Measurements from ENCODE around the gene CBX7.

The CBX7 gene

GRCh38 chr22:39092111-39092862 lies 60.2 kb downstream of the CBX7 start:
- Histone ChIP-seq H2BK15ac (ENCODE audit: low read depth, poor library complexity, severe bottlenecking) (no peak overlapping the region), H3K79me1 (replicated peaks; ENCODE audit: low read length, poor library complexity, severe bottlenecking) (no peaks in the 10 kb centered on the region), H2AK5ac (ENCODE audit: low read length, severe bottlenecking) (no peak overlapping the region), H3K4me2 (ENCODE audit: low read length, poor library complexity, severe bottlenecking) (no peak overlapping the region), H3K36me3 (ENCODE audit: control insufficient read depth in 1 of 2, insufficient read depth in 2 of 2, low read depth in 1 of 2, low read length in 2 of 2) (no peaks in the 10 kb centered on the region), H3K23ac (ENCODE audit: low read length in 2 of 2) (no peak overlapping the region), H3K27me3 (ENCODE audit: control insufficient read depth in 1 of 2, insufficient read depth in 1 of 2, low read length in 2 of 2) (peaks cover 19 to 59% of the 10 kb centered on the region in 2 experiments), H3K9ac (ENCODE audit: low read length) (no peak overlapping the region), H4K91ac (ENCODE audit: low read length) (no peak overlapping the region), H3K14ac (ENCODE audit: low read length in 2 of 2) (no peak overlapping the region), H3K27ac (ENCODE audit: low read length, poor library complexity, severe bottlenecking) (no peak overlapping the region), H2BK12ac (ENCODE audit: low read length in 2 of 2) (no peak overlapping the region), H3K9me3 (ENCODE audit: control insufficient read depth, low read length) (no peaks in the 10 kb centered on the region), H2BK120ac (ENCODE audit: low read depth, low read length) (no peak overlapping the region), H4K8ac (ENCODE audit: low read length) (no peak overlapping the region), H2BK5ac (ENCODE audit: low read depth, low read length, poor library complexity, severe bottlenecking) (no peak overlapping the region), H3K18ac (ENCODE audit: low read depth in 1 of 2, low read length in 2 of 2) (no peak overlapping the region), H2AFZ (ENCODE audit: low read depth, low read length) (no peak overlapping the region), H3K4me3 (ENCODE audit: insufficient read depth in 1 of 2, low read depth in 1 of 2, low read length in 2 of 2) (no peak overlapping the region), H3K4ac (ENCODE audit: low read depth in 1 of 2, low read length in 2 of 2) (no peak overlapping the region), H3K4me1 (ENCODE audit: control insufficient read depth, insufficient read depth, low read depth, low read length) (peaks cover 5% of the 10 kb centered on the region)
- no peak for DNase-seq
- WGBS, result 83% methylated on average over 8 of the region's 8 CpGs

DNA sequence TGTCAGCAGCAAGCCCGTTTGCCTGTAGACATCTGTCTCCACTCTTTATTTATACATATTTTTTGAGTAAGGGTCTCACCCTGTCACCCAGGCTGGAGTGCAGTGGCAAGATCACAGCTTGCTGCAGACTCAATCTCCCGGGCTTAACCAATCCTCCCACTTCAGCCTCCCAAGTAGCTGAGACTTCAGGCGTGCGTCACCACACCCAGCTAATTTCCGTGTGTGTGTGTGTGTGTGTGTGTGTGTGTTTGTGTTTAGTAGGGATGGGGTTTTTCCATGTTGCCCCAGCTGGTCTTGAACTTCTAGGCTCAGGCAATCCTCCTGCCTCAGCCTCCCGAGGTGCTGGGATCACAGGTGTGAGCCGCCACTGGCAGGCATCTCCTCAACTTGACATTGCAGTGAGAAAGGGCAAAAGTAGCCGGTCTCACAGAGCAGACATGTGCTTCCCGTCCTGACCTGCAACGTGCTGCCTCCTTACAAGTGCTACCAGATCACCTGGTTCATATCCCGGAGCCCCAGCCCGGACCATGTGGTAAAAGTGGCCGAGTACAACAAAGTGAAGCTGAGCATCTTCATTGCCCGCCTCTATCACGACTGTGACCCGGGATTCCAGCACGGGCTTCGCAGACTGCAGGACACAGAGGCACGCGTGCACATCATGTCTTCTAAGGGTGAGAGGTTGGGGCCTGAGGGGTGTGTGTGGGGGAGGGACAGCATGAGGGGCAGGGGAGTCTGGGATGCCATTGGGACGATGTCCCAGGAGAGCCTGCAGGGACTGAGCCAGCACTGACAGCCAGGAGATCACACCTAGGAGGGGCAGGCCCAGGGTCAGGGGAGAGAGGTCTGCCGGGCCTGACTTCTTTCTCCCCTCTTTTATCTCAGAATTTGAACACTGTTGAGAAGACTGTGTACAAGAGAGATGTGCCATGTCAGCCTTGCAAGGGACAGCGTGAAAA lies 61.1 kb downstream of the CBX7 start:
- Histone ChIP-seq H3K14ac (ENCODE audit: low read length in 2 of 2) (no peak overlapping the region), H2BK5ac (ENCODE audit: low read depth, low read length, poor library complexity, severe bottlenecking) (no peak overlapping the region), H3K27ac (ENCODE audit: low read length, poor library complexity, severe bottlenecking) (no peak overlapping the region), H4K91ac (ENCODE audit: low read length) (no peak overlapping the region), H3K36me3 (ENCODE audit: control insufficient read depth in 1 of 2, insufficient read depth in 2 of 2, low read depth in 1 of 2, low read length in 2 of 2) (no peaks in the 10 kb centered on the region), H3K4me2 (ENCODE audit: low read length, poor library complexity, severe bottlenecking) (no peak overlapping the region), H3K18ac (ENCODE audit: low read depth in 1 of 2, low read length in 2 of 2) (no peak overlapping the region), H3K4me1 (ENCODE audit: control insufficient read depth, insufficient read depth, low read depth, low read length) (no peaks in the 10 kb centered on the region), H3K4me3 (ENCODE audit: insufficient read depth in 1 of 2, low read depth in 1 of 2, low read length in 2 of 2) (no peak overlapping the region), H2BK15ac (ENCODE audit: low read depth, poor library complexity, severe bottlenecking) (no peak overlapping the region), H2AFZ (ENCODE audit: low read depth, low read length) (no peak overlapping the region), H2BK12ac (ENCODE audit: low read length in 2 of 2) (no peak overlapping the region), H4K8ac (ENCODE audit: low read length) (no peak overlapping the region), H3K9ac (ENCODE audit: low read length) (no peak overlapping the region), H3K9me3 (ENCODE audit: control insufficient read depth, low read length) (no peaks in the 10 kb centered on the region), H3K4ac (ENCODE audit: low read depth in 1 of 2, low read length in 2 of 2) (no peak overlapping the region), H2AK5ac (ENCODE audit: low read length, severe bottlenecking) (no peak overlapping the region), H2BK120ac (ENCODE audit: low read depth, low read length) (no peak overlapping the region), H3K79me1 (replicated peaks; ENCODE audit: low read length, poor library complexity, severe bottlenecking) (no peaks in the 10 kb centered on the region), H3K23ac (ENCODE audit: low read length in 2 of 2) (no peak overlapping the region), H3K27me3 (ENCODE audit: control insufficient read depth in 1 of 2, insufficient read depth in 1 of 2, low read length in 2 of 2) (peaks cover 19 to 59% of the 10 kb centered on the region in 2 experiments)
- WGBS, result 85% methylated on average over 23 of the region's 23 CpGs
- DNase-seq, result no peak

- Histone ChIP-seq H3K9me3 (ENCODE audit: control insufficient read depth, low read length) (no peaks in the 10 kb centered on the region), H2BK15ac (ENCODE audit: low read depth, poor library complexity, severe bottlenecking) (no peak overlapping the region), H3K18ac (ENCODE audit: low read depth in 1 of 2, low read length in 2 of 2) (no peak overlapping the region), H3K4me3 (ENCODE audit: insufficient read depth in 1 of 2, low read depth in 1 of 2, low read length in 2 of 2) (no peak overlapping the region), H3K4me2 (ENCODE audit: low read length, poor library complexity, severe bottlenecking) (no peak overlapping the region), H2AK5ac (ENCODE audit: low read length, severe bottlenecking) (no peak overlapping the region), H3K9ac (ENCODE audit: low read length) (no peak overlapping the region), H2AFZ (ENCODE audit: low read depth, low read length) (no peak overlapping the region), H4K8ac (ENCODE audit: low read length) (no peak overlapping the region), H3K23ac (ENCODE audit: low read length in 2 of 2) (no peak overlapping the region), H3K36me3 (ENCODE audit: control insufficient read depth in 1 of 2, insufficient read depth in 2 of 2, low read depth in 1 of 2, low read length in 2 of 2) (no peaks in the 10 kb centered on the region), H4K91ac (ENCODE audit: low read length) (no peak overlapping the region), H3K27me3 (ENCODE audit: control insufficient read depth in 1 of 2, insufficient read depth in 1 of 2, low read length in 2 of 2) (peaks cover 19 to 59% of the 10 kb centered on the region in 2 experiments), H2BK12ac (ENCODE audit: low read length in 2 of 2) (no peak overlapping the region), H3K27ac (ENCODE audit: low read length, poor library complexity, severe bottlenecking) (no peak overlapping the region), H3K14ac (ENCODE audit: low read length in 2 of 2) (peak overlapping the region in 1 of 2 experiments; percentile 36), H2BK120ac (ENCODE audit: low read depth, low read length) (no peak overlapping the region), H3K79me1 (replicated peaks; ENCODE audit: low read length, poor library complexity, severe bottlenecking) (no peaks in the 10 kb centered on the region), H2BK5ac (ENCODE audit: low read depth, low read length, poor library complexity, severe bottlenecking) (no peak overlapping the region), H3K4me1 (ENCODE audit: control insufficient read depth, insufficient read depth, low read depth, low read length) (no peaks in the 10 kb centered on the region), H3K4ac (ENCODE audit: low read depth in 1 of 2, low read length in 2 of 2) (no peak overlapping the region)
- DNase-seq, result no peak
- 81% methylated on average over 15 of the region's 15 CpGs for WGBS
Measured at GRCh38 chr22:39090426-39091064, 61.9 kb downstream of the CBX7 start.

- H3K23ac ChIP-seq (ENCODE audit: low read length in 2 of 2), result no peak overlapping the region
- DNase-seq, result no peak
- no peaks in the 10 kb centered on the region for H3K36me3 ChIP-seq (ENCODE audit: control insufficient read depth in 1 of 2, insufficient read depth in 2 of 2, low read depth in 1 of 2, low read length in 2 of 2)
- H2BK5ac ChIP-seq (ENCODE audit: low read depth, low read length, poor library complexity, severe bottlenecking), result no peak overlapping the region
- H3K4me2 ChIP-seq (ENCODE audit: low read length, poor library complexity, severe bottlenecking), result no peak overlapping the region
- no peak overlapping the region for H3K27ac ChIP-seq (ENCODE audit: low read length, poor library complexity, severe bottlenecking)
- H3K4me3 ChIP-seq (ENCODE audit: insufficient read depth in 1 of 2, low read depth in 1 of 2, low read length in 2 of 2), result no peak overlapping the region
- H3K4ac ChIP-seq (ENCODE audit: low read depth in 1 of 2, low read length in 2 of 2), result peak overlapping the region in 1 of 2 experiments; percentile 6
- no peak overlapping the region for H2BK15ac ChIP-seq (ENCODE audit: low read depth, poor library complexity, severe bottlenecking)
- H4K8ac ChIP-seq (ENCODE audit: low read length), result no peak overlapping the region
- no peak overlapping the region for H2BK12ac ChIP-seq (ENCODE audit: low read length in 2 of 2)
- no peak overlapping the region for H3K14ac ChIP-seq (ENCODE audit: low read length in 2 of 2)
- no peak overlapping the region for H2BK120ac ChIP-seq (ENCODE audit: low read depth, low read length)
- H3K27me3 ChIP-seq (ENCODE audit: control insufficient read depth in 1 of 2, insufficient read depth in 1 of 2, low read length in 2 of 2), result peaks cover 19 to 55% of the 10 kb centered on the region in 2 experiments
- WGBS, result 83% methylated on average over 6 of the region's 6 CpGs
- no peak overlapping the region for H4K91ac ChIP-seq (ENCODE audit: low read length)
- no peak overlapping the region for H2AFZ ChIP-seq (ENCODE audit: low read depth, low read length)
- no peak overlapping the region for H3K18ac ChIP-seq (ENCODE audit: low read depth in 1 of 2, low read length in 2 of 2)
- H3K9me3 ChIP-seq (ENCODE audit: control insufficient read depth, low read length), result no peaks in the 10 kb centered on the region
- H3K4me1 ChIP-seq (ENCODE audit: control insufficient read depth, insufficient read depth, low read depth, low read length), result no peaks in the 10 kb centered on the region
- no peak overlapping the region for H3K9ac ChIP-seq (ENCODE audit: low read length)
- H3K79me1 ChIP-seq (replicated peaks; ENCODE audit: low read length, poor library complexity, severe bottlenecking), result no peaks in the 10 kb centered on the region
- H2AK5ac ChIP-seq (ENCODE audit: low read length, severe bottlenecking), result no peak overlapping the region
Measured at GRCh38 chr22:39089928-39090327, 62.6 kb downstream of the CBX7 start.
